ENCODE data around the gene LRRFIP1. TPM values are rescaled to one million over a fixed set of nuclear protein-coding genes. Genes with fewer than 3 reads are reported as not detected.

Gene LRRFIP1, protein sequence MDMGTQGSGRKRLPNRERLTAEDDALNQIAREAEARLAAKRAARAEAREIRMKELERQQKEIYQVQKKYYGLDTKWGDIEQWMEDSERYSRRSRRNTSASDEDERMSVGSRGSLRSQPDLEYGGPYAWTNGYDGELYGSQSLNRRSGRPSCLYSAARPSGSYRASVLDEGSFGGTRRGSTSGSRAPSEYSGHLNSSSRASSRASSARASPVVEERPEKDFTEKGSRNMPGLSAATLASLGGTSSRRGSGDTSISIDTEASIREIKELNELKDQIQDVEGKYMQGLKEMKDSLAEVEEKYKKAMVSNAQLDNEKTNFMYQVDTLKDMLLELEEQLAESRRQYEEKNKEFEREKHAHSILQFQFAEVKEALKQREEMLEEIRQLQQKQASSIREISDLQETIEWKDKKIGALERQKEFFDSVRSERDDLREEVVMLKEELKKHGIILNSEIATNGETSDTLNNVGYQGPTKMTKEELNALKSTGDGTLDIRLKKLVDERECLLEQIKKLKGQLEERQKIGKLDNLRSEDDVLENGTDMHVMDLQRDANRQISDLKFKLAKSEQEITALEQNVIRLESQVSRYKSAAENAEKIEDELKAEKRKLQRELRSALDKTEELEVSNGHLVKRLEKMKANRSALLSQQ
- 63.5 and 64.3 TPM in 2 replicates for total RNA-seq

DNA sequence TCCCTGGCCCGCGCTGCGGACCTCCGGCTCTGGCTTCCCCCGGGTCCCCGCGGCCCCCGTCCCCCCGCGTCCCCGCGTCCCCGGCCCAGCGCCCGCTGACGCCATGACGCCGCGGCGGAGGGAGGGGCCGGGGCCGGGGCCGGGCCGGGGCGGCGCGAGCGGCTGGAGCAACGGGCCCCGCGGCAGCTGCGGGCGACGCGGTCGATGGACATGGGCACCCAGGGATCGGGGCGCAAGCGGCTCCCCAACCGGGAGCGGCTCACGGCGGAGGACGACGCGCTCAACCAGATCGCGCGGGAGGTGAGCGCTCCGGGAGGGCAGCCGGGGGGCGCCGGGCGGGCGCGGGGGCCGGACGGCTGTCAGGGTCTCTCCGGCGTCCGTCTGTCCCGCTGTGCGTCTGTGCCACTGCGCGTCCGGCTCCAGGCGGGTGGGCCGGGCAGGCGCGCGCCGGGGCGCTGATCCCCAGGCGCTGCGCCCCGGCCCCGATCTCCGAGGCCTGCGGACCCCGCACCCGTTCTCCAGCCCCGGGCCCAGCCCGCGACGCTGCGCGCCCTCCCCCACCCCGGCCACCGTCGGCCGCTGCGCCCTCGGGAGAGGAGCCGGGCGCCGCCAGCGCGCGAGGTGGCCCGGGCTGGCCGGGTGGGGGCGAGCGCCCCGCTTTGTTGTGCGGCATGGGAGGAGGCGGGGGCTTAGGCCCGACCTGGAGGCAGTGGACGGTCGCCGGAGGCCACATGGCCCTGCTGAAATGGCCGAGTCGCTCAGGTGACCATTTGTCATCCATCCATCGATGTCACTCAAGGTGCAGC is at the start of gene LRRFIP1:
Gene LRRFIP1, plus strand, starts transcription at position 147 of the 806 bp plus-strand sequence. Its CDS starts 58 bp downstream, at position 205.
- TF ChIP-seq, protein P1, sequence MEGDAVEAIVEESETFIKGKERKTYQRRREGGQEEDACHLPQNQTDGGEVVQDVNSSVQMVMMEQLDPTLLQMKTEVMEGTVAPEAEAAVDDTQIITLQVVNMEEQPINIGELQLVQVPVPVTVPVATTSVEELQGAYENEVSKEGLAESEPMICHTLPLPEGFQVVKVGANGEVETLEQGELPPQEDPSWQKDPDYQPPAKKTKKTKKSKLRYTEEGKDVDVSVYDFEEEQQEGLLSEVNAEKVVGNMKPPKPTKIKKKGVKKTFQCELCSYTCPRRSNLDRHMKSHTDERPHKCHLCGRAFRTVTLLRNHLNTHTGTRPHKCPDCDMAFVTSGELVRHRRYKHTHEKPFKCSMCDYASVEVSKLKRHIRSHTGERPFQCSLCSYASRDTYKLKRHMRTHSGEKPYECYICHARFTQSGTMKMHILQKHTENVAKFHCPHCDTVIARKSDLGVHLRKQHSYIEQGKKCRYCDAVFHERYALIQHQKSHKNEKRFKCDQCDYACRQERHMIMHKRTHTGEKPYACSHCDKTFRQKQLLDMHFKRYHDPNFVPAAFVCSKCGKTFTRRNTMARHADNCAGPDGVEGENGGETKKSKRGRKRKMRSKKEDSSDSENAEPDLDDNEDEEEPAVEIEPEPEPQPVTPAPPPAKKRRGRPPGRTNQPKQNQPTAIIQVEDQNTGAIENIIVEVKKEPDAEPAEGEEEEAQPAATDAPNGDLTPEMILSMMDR (IDR thresholded peaks at IDR 0.05; ENCODE audit: insufficient read depth, low read depth, low read length): no peak
- peak; percentile 26 for DNase-seq (ENCODE audit: low read depth)
- peak within 1 kb of the TSS; percentile 67 for H3K4me3 ChIP-seq (ENCODE audit: low read depth, low read length)

DNA sequence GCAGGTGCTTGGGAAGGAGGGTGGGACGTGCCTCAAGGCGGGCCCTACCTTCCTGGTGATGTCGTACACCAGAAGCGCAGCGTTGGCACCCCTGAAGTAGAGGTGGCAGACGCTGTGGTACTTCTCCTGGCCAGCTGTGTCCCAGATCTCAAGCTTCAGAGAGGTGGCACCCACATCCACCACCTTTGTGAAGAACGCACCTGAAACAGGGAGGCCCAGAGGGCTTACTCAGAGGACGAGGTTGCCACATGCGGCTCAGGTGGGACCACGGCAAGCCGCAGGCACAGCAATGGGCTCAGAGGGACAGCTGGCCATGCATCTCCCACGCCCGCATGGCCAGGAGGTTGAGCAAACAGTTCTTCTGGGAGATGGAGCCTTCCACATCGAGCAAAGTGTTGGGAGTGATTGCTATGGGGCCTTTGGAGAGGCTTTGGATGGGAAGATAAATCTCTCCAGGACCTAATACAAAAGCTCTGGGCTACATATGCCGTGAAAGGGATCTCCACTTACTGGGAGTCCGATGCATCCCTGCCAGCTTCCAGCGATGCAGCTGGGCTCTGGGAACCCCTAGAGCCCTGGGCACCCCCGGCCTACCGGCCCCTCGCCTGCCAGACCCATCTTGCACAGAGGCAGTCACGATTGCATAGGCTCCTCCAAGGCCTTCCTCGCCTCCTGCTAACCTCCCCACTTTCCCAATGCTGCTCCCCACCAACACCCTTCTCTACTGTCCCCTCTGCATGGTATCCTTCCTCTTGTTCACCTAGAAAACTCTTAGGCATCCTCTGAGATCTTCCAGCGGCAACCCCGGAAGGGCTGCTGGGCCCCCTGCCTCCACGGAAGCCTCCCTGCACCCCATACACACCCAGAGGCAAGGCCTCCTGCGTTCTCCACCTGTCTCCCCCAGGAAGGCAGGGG is 49.2 kb upstream of the LRRFIP1 start:
- no peak for DNase-seq (ENCODE audit: low read depth)
- H3K4me3 ChIP-seq (ENCODE audit: low read depth, low read length): no peak overlapping the region
- TF ChIP-seq, protein P1 (IDR thresholded peaks at IDR 0.05; ENCODE audit: insufficient read depth, low read depth, low read length): no peak

DNA sequence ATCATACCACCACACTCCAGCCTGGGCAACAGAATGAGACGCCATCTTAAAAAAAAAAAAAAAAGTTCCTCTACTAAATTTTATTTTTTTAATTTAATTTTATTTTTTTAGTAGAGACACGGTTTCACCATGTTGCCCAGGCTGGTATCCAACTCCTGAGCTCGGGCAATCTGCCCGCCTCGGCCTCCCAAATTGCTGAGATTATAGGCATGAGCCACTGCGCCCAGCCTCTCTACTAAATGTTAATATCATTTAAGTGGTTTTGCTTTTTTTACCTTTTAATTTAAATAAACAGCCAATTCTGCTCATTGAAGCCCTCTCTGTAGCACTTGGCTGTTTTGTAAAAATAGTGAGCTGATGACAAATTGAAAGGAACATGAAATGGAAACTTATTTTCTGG is 46.1 kb upstream of the LRRFIP1 start:
- TF ChIP-seq, protein P1 (IDR thresholded peaks at IDR 0.05; ENCODE audit: insufficient read depth, low read depth, low read length): no peak
- H3K4me3 ChIP-seq (ENCODE audit: low read depth, low read length): no peak overlapping the region
- no peak for DNase-seq (ENCODE audit: low read depth)

DNA sequence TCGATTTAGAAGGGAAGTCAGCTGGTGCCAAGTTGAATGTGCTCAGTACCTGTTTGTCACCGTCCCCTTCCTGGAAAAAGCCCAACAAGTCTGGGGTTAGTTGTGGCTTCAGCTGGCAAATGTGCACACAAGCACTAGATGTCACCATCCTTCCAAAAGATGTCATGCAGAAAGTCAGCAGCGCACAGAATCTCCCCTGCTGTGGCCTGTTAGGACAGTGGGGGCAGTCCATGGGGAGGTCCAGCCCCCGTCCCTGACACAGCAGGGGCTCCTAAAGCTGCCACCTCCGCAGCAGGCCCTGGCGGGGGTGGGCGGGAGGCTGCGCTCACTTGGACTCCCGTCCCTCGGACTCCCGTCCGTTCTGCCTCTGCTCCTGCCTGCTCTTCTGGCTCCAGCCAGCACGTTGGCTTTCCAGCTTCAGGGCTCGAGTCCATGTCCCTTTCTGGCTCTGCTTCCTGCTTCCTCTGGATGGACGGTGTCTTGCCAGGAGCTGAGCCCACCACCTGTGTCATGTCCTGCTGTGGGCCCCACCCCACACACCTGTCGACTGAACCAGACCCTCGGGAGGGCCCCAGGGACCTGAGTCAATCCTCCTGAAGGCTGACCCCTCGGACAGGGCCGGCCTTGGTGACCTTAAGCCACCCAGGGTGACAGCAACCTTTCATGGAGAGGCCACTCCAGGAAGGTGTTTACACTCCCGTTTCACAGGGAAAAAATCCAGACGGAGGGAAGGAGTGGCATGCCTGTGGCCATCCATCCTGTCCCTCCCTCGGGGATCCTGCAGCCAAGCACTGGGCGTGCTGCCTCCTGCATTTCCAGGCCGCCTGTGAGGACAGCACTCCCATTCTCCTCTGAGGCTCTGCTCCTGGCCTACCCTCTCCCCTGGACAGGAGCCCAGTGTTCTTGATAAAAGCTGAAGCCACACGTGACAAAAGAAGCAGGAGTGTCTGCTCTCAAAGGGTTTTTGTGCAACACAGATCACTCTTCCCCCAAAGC is 45.3 kb upstream of the LRRFIP1 start:
- TF ChIP-seq, protein P1 (IDR thresholded peaks at IDR 0.05; ENCODE audit: insufficient read depth, low read depth, low read length): peak; percentile 50
- DNase-seq (ENCODE audit: low read depth): peak; percentile 65
- no peak overlapping the region for H3K4me3 ChIP-seq (ENCODE audit: low read depth, low read length)

DNA sequence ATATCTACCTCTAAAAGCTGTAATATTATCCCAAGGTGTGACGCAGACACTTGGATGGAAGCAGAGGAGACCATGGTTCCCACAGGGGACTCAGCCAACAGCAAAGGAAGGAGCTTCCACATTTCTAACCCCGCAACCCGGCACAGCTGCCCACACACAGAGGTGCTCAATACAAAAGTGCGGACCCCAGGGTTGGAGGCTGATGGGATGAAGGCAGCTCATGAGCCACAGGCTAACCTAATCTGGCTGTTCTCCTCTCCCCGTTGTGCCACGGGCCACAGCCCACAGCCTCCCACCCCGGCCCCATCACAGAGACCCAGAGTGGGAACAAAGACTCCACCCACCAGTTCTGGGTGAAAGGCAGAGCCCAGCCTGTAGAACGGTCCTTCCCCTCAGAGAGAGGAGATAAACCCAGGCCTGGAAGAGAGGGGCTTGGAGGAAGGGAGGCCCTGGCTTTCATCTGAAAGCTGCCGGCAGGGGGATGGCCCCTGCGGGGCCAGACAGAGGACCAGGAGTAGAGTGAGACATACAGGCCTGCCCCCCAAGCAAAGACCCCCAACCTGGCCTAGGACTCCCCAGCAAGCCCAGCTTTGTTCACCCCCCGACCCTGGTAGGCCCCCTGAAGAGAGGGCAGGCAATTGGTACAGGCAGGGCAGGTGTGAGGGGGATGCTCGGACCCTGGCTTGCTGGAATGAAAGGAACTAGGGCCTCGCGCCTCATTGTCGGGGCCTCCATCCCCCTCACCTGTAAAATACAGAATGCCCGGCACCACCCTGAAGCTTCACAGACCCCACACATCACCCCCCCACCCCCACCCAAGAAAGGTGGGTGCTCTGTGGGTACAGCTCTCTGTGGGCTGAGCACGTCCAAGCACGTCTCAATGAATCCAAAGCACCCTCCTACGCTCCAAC is 43.7 kb upstream of the LRRFIP1 start:
- no peak for DNase-seq (ENCODE audit: low read depth)
- TF ChIP-seq, protein P1 (IDR thresholded peaks at IDR 0.05; ENCODE audit: insufficient read depth, low read depth, low read length): no peak
- H3K4me3 ChIP-seq (ENCODE audit: low read depth, low read length): no peak overlapping the region
